Transverse colon (tissue), 4 donors: ENCODE measurements around the gene ATP11A.

Source experiments
- CTCF ChIP-seq, 5 experiments: fragments of 200-600 bp in 3 of 5; fragments of 450-650 bp in 2 of 5; sonication (generic) in 3 of 5; IDR thresholded peaks; 1 replicate in 2 of 5; 2 replicates in 3 of 5; pipeline ENCODE4 v1.5.1; 2016 to 2017; ENCODE audit warnings: antibody characterized with exemption in 5 of 5, inconsistent platforms in 3 of 5, mild to moderate bottlenecking in 2 of 5, moderate library complexity in 1 of 5
- POLR2A ChIP-seq: fragments of 450-650 bp; IDR thresholded peaks from one replicate; pipeline ENCODE4 v1.6.1; 2016; ENCODE audit warnings: antibody characterized with exemption, mild to moderate bottlenecking, moderate library complexity
- POLR2AphosphoS5 ChIP-seq, 3 donors: sonication (generic); formaldehyde crosslinking; IDR thresholded peaks; one replicate each; pipeline ENCODE4 v1.6.1; 2016; ENCODE audit warnings: antibody characterized with exemption in 3 of 3

GRCh38 chr13:112918266-112918665 lies 228.4 kb downstream of the ATP11A start:
- TF ChIP-seq CTCF (IDR thresholded peaks at IDR 0.05), result no peak
- no peak for TF ChIP-seq POLR2A
- no peak for TF ChIP-seq POLR2AphosphoS5 (IDR thresholded peaks at IDR 0.05)
